ENCODE results near the gene ATAD3A.
"Not testable (repeated sequence)": the region's sequence is repeated elsewhere in the genome, so short reads cannot be mapped to it uniquely, and the experiment has no call there.

The ATAD3A gene

GRCh38 chr1:1522536-1522935, 10.6 kb downstream of the ATAD3A start:
- not testable (repeated sequence) for DNase-seq (ENCODE audit: low read depth in 3 of 3, low spot score in 1 of 3)

- not testable (repeated sequence) for DNase-seq (ENCODE audit: low read depth in 3 of 3, low spot score in 1 of 3)
Observed at GRCh38 chr1:1523226-1523625, 11.3 kb downstream of the ATAD3A start.

- DNase-seq (ENCODE audit: low read depth in 3 of 3, low spot score in 1 of 3), result not testable (repeated sequence)
Observed at GRCh38 chr1:1523651-1524050, 11.7 kb downstream of the ATAD3A start.

- not testable (repeated sequence) for DNase-seq (ENCODE audit: low read depth in 3 of 3, low spot score in 1 of 3)
Observed at GRCh38 chr1:1524750-1525383, 12.9 kb downstream of the ATAD3A start.

GRCh38 chr1:1526476-1526875, 14.5 kb downstream of the ATAD3A start:
- DNase-seq (ENCODE audit: low read depth in 3 of 3, low spot score in 1 of 3), result not testable (repeated sequence)

- DNase-seq (ENCODE audit: low read depth in 3 of 3, low spot score in 1 of 3), result no peak
Observed at GRCh38 chr1:1527092-1527816, 15.3 kb downstream of the ATAD3A start.

GRCh38 chr1:1528301-1529267, 16.6 kb downstream of the ATAD3A start:
- no peak for DNase-seq (ENCODE audit: low read depth in 3 of 3, low spot score in 1 of 3)

- no peak for DNase-seq (ENCODE audit: low read depth in 3 of 3, low spot score in 1 of 3)
Observed at GRCh38 chr1:1529321-1529720, 17.4 kb downstream of the ATAD3A start.

GRCh38 chr1:1529936-1530335, 18.0 kb downstream of the ATAD3A start:
- no peak for DNase-seq (ENCODE audit: low read depth in 3 of 3, low spot score in 1 of 3)

- no peak for DNase-seq (ENCODE audit: low read depth in 3 of 3, low spot score in 1 of 3)
Observed at GRCh38 chr1:1531947-1532346, 20.0 kb downstream of the ATAD3A start.

GRCh38 chr1:1533176-1533893, 21.4 kb downstream of the ATAD3A start:
- not testable (repeated sequence) for DNase-seq (ENCODE audit: low read depth in 3 of 3, low spot score in 1 of 3)

GRCh38 chr1:1533894-1534291, 21.9 kb downstream of the ATAD3A start:
- not testable (repeated sequence) for DNase-seq (ENCODE audit: low read depth in 3 of 3, low spot score in 1 of 3)

- no peak for DNase-seq (ENCODE audit: low read depth in 3 of 3, low spot score in 1 of 3)
Observed at GRCh38 chr1:1534401-1535154, 22.6 kb downstream of the ATAD3A start.

GRCh38 chr1:1535201-1536018, 23.4 kb downstream of the ATAD3A start:
- DNase-seq (ENCODE audit: low read depth in 3 of 3, low spot score in 1 of 3), result no peak

- DNase-seq (ENCODE audit: low read depth in 3 of 3, low spot score in 1 of 3), result no peak
Observed at GRCh38 chr1:1536019-1536937, 24.3 kb downstream of the ATAD3A start.

- no peak for DNase-seq (ENCODE audit: low read depth in 3 of 3, low spot score in 1 of 3)
Observed at GRCh38 chr1:1536938-1537546, 25.1 kb downstream of the ATAD3A start.

GRCh38 chr1:1537626-1538250, 25.8 kb downstream of the ATAD3A start:
- no peak for DNase-seq (ENCODE audit: low read depth in 3 of 3, low spot score in 1 of 3)

Measured in stimulated activated CD4-positive, alpha-beta T cell treated with anti-CD3 and anti-CD28 coated beads, TNF-alpha, amount 100 ng/mL, for 1 hour (primary cell).